GM21390 (cell line): ENCODE measurements around the gene RIPPLY3.

Experiments
- ATAC-seq: cut with Tn5 transposase; IDR thresholded peaks from one replicate; pipeline ENCODE4 v1.9.1; 2021; ENCODE audit not compliant: unreplicated experiment

The RIPPLY3 gene

GRCh38 chr21:37058261-37058660 lies 51.8 kb downstream of the RIPPLY3 start:
- ATAC-seq: no peak

DNA sequence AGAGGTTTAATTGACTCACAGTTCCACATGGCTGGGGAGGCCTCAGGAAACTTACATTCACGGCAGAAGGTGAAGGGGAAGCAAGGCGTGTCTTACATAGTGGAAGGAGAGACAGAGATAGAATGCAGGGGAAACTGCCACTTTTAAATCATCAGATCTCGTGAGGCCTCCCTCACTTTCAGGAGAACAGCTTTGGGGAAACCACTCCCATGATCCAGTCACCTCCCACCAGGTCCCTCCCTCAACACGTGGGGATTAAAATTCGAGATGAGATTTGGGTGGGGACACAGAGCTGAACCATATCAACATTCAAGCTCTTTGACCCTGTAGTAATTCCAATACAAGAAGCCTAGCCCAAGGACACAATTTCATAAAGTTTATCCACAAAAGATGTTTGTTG lies 52.7 kb downstream of the RIPPLY3 start:
- ATAC-seq: no peak

- ATAC-seq: no peak
These were observed 53.8 kb downstream of the RIPPLY3 start for GRCh38 chr21:37060296-37060695.

- no peak for ATAC-seq
These were observed 55.6 kb downstream of the RIPPLY3 start for GRCh38 chr21:37061926-37062592.

DNA sequence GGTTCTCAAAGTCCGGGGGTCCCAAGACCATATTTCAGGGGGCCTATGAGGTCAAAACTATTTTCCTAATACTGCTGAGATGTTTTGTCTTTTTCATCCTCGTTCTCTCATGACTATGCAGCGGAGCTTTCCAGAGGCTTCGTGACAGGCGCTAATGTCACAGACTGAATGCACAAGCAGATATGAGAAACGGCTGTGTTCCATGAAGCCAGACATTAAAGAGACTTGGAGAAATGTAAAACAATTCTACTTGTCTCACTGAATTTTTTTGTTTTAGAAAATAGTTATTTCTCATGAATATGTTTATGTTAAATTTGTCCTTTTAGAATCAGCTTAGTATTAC lies 56.1 kb downstream of the RIPPLY3 start:
- no peak for ATAC-seq

DNA sequence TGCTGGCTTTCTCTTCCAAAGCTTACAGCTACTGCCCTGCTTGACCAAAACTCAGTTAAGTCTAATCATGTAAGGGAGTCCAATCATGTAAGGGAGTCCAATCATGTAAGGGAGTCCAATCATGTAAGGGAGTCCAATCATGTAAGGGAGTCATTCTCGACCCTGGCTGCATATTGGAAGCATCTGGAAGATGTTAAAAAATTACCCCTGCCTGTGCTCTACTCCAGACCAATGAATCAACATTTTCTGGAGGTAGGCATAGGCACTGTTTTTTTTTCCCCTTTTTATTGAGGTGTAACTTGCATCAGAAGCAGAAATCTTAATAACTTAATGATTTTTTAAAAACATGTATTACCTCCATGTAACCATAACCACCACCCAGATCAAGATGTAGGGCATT lies 56.9 kb downstream of the RIPPLY3 start:
- no peak for ATAC-seq

DNA sequence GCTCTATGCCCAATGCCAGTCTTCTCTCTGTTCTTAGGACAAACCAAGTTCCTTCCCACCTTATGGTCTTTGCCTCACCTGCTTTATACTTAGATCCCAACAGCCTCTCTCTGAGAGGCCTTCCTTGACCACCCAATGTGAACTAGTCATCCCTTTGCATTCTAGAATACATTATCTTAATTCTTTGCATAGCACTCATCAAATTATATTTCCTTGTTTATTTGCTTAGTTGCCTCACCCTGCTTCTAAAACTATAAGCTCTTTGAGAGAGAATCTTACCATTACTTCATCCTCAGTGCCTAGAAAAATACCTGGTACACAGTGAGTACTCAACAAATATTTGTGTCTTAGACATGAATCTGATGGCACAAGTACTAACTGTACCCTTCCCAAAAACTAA lies 58.3 kb downstream of the RIPPLY3 start:
- ATAC-seq: no peak

DNA sequence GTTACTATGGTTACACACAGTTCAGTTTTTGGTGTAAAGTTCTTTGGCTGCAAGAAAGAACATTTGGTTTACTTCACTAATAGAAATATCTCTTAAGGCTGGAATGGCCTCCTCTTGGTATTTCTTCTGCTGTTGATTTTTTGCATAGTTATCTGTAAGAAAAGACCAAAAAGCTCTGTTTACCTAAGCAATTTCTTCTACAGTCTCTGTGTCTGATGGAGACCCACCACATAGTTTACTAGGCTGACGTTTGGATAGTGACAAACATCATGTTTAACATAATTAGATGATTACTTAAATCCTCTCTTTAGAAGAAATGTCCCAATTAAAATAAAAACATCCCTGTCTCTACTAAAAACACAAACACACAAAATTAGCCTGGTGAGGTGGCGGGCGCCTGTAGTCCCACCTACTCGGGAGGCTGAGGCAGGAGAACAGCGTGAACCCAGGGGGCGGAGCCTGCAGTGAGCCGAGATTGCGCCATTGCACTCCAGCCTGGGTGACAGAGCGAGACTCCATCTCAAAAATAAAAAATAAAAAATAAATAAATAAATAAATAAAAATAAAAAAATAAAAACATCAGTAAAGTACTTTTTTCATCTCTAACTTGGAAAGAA lies 59.2 kb downstream of the RIPPLY3 start:
- ATAC-seq: no peak
